GM12878 (cell line): ENCODE measurements around the gene OR10S1. TPM values are rescaled to one million over a fixed set of nuclear protein-coding genes. Genes with fewer than 3 reads are reported as not detected.

ENCODE experiments used
- ATAC-seq: fragments of 200-7000 bp; cut with Tn5 transposase; 3 replicates; pipeline ENCODE4 v1.9.1; 2020; ENCODE audit warnings: mild to moderate bottlenecking, moderate library complexity
- BruUV-seq: library from RNA; stranded (reverse); fragments of 400-500 nt; replicated peaks from 2 replicates; lab custom pipeline; 2021; lab: Mats Ljungman, UMichigan
- CTCF ChIA-PET: fragments of 300-600 bp; sonication (Branson Sonifier 250); formaldehyde crosslinking; extraction: SDS; loops from one replicate; lab custom pipeline; 2021; ENCODE audit warnings: inconsistent platforms; lab: Yijun Ruan, JAX
- POLR2A ChIA-PET: fragments of 350-600 bp; formaldehyde crosslinking; extraction: SDS; loops from one replicate; lab custom pipeline; 2021; ENCODE audit warnings: inconsistent platforms; lab: Charles Lee
- RAD21 ChIA-PET: fragments of 300-600 bp; sonication (Branson Sonifier 250); formaldehyde crosslinking; loops from one replicate; lab custom pipeline; 2023; ENCODE audit warnings: antibody characterized with exemption; ENCODE audit not compliant: unreplicated experiment; lab: Charles Lee
- SMC1A ChIA-PET: fragments of 300-600 bp; sonication (Branson Sonifier 250); formaldehyde crosslinking; loops from one replicate; lab custom pipeline; 2023; ENCODE audit not compliant: unreplicated experiment, uncharacterized antibody; lab: Charles Lee
- DNase-seq: peaks from one replicate; pipeline ENCODE4 v3.0.0-alpha.2; 2011; ENCODE audit warnings: low read depth, low spot score
- FAIRE-seq: peaks from 3 replicates; lab custom pipeline; 2011; peaks lifted over from hg19 to GRCh38; lab: Jason Lieb, UNC
- H2AFZ ChIP-seq: 2 replicates; pipeline ENCODE4 v1.6.0; 2011; ENCODE audit warnings: low read depth, low read length, control low read depth; ENCODE audit not compliant: control insufficient read depth
- H3K27ac ChIP-seq: 2 replicates; pipeline ENCODE4 v1.5.1; 2011; ENCODE audit warnings: control low read depth; ENCODE audit not compliant: control insufficient read depth, insufficient read depth
- H3K27me3 ChIP-seq, 2 experiments: replicated peaks in 1 of 2; 2 replicates each; pipeline versions ENCODE4 v1.6.0 to v1.6.1; 2011; ENCODE audit warnings: low read length in 1 of 2; ENCODE audit not compliant: control insufficient read depth in 2 of 2, insufficient read depth in 2 of 2
- H3K36me3 ChIP-seq, 2 experiments: 2 replicates each; pipeline ENCODE4 v1.5.1; 2011; ENCODE audit warnings: low read length in 1 of 2; ENCODE audit not compliant: control insufficient read depth in 2 of 2, insufficient read depth in 2 of 2
- H3K4me1 ChIP-seq: 2 replicates; pipeline ENCODE4 v1.6.1; 2011; ENCODE audit warnings: mild to moderate bottlenecking, low read length, moderate library complexity, mixed read lengths; ENCODE audit not compliant: control insufficient read depth, insufficient read depth
- H3K4me2 ChIP-seq: 2 replicates; pipeline ENCODE4 v1.6.0; 2011; ENCODE audit warnings: control low read depth; ENCODE audit not compliant: control insufficient read depth, insufficient read depth
- H3K4me3 ChIP-seq: fragments of 200-600 bp; sonication (generic); 2 replicates; pipeline ENCODE4 v1.5.1; 2016
- H3K79me2 ChIP-seq: 2 replicates; pipeline ENCODE4 v1.6.0; 2011; ENCODE audit warnings: low read length; ENCODE audit not compliant: control insufficient read depth, insufficient read depth
- H3K9ac ChIP-seq: 2 replicates; pipeline ENCODE4 v1.8.0; 2011; ENCODE audit warnings: low read length, control low read depth, mixed read lengths; ENCODE audit not compliant: control insufficient read depth, insufficient read depth
- H3K9me3 ChIP-seq: replicated peaks from 3 replicates; pipeline ENCODE4 v1.5.1; 2011; ENCODE audit warnings: mild to moderate bottlenecking, low read length; ENCODE audit not compliant: control insufficient read depth, insufficient read depth
- H4K20me1 ChIP-seq: 2 replicates; pipeline ENCODE4 v1.6.0; 2011; ENCODE audit not compliant: control insufficient read depth, insufficient read depth
- ATF3 ChIP-seq: IDR thresholded peaks from 2 replicates; pipeline ENCODE4 v1.6.1; 2011; ENCODE audit warnings: low read depth, mild to moderate bottlenecking, low read length, moderate library complexity, borderline replicate concordance; ENCODE audit errors: extremely low read depth
- HDAC6 ChIP-seq: fragments of 200-600 bp; sonication (generic); IDR thresholded peaks from one replicate; pipeline ENCODE4 v1.8.0; 2017; ENCODE audit warnings: antibody characterized with exemption; ENCODE audit not compliant: unreplicated experiment
- MEF2B ChIP-seq: fragments of 450-650 bp; IDR thresholded peaks from 2 replicates; pipeline ENCODE4 v1.6.1; 2018; ENCODE audit warnings: mild to moderate bottlenecking, moderate library complexity; ENCODE audit not compliant: partially characterized antibody, poor library complexity, severe bottlenecking
- PAX5 ChIP-seq: IDR thresholded peaks from 2 replicates; pipeline ENCODE4 v1.6.1; 2011; ENCODE audit warnings: low read depth, low read length, borderline replicate concordance
- SMC3 ChIP-seq: IDR thresholded peaks from 2 replicates; pipeline ENCODE4 v1.6.1; 2011; ENCODE audit warnings: low read length, improper control_type of control experiment, borderline replicate concordance
- TBL1XR1 ChIP-seq: IDR thresholded peaks from 2 replicates; pipeline ENCODE4 v1.6.1; 2012; ENCODE audit warnings: low read depth, low read length, improper control_type of control experiment
- YBX1 ChIP-seq: fragments of 450-650 bp; IDR thresholded peaks from 2 replicates; pipeline ENCODE4 v1.6.1; 2016; ENCODE audit warnings: antibody characterized with exemption
- WGBS: methylation state at CpG from one replicate; pipeline ENCODE4 v1.1.6; 2016; ENCODE audit warnings: low lambda C conversion rate; ENCODE audit not compliant: insufficient replicate concordance, insufficient coverage; ENCODE audit errors: missing lambda C conversion rate; 5-methylcytosine and 5-hydroxymethylcytosine counted together
- in situ Hi-C: fragments of 300-500 bp; cut with MboI; formaldehyde crosslinking; loops from 9 replicates; pipeline ENCODE4 v1.14.3; 2018; ENCODE audit warnings: mixed read lengths
- intact Hi-C: fragments of 100-400 bp; cut with micrococcal nuclease; formaldehyde crosslinking; loops from one replicate; pipeline ENCODE4 v1.14.2; 2022; ENCODE audit not compliant: unreplicated experiment
- polyA plus RNA-seq, 11 experiments: library from polyadenylated mRNA; depleted of rRNA in 4 of 11; unstranded in 6 of 11; stranded (reverse) in 5 of 11; fragments of >200 nt; fragmentation: Nextera tagmentation in 4 of 11; fragmentation: Illumina TruSeq in 1 of 11; extraction: Ambion mirVana in 4 of 11; extraction: Trizol in 1 of 11; gene quantifications; 1 replicate in 1 of 11; 2 replicates in 10 of 11; pipeline versions ENCODE4 v1.2.1 to v1.2.3, GENCODE V29; 2011 to 2016; ENCODE audit warnings: inconsistent platforms in 2 of 11, missing spikeins in 2 of 11, low read depth in 1 of 11
- total RNA-seq, 4 experiments: library from RNA; depleted of rRNA in 3 of 4; stranded (reverse); fragments of >200 nt in 3 of 4; fragmentation: Illumina TruSeq in 1 of 4; extraction: Trizol in 1 of 4; gene quantifications; 2 replicates each; pipeline versions ENCODE4 v1.2.1 to v1.2.3, GENCODE V29; 2013 to 2021

Gene OR10S1
- total and polyA plus RNA-seq, 10 of the 15 experiments (the other 5 are each of a cell fraction or from before 2014, with no cell fraction given): not detected

- Histone ChIP-seq H3K4me3 (no peak within 1 kb of the TSS), H3K27ac (no peak within 1 kb of the TSS), H2AFZ (no peak within 1 kb of the TSS), H3K9me3 (no peaks in the 10 kb centered on the region), H3K4me2 (no peak within 1 kb of the TSS), H3K4me1 (no peaks in the 10 kb centered on the region), H3K36me3 (no peaks in the 10 kb centered on the region), H4K20me1 (no peaks in the 10 kb centered on the region), H3K9ac (no peak within 1 kb of the TSS), H3K27me3 (no peaks in the 10 kb centered on the region; a peak in 1 of 4 replicates), H3K79me2 (no peaks in the 10 kb centered on the region)
- in situ Hi-C loops: no loop called here
- CTCF ChIA-PET: interaction anchor here (1.3 kb wide), 1 partner anchor 10 kb away, joined by 3 read pairs; no protein-coding TSS in a partner anchor
- SMC1A ChIA-PET: no interaction called here
- FAIRE-seq (no peak), DNase-seq (no peak), ATAC-seq (no peak)
- intact Hi-C loops: no loop called here
- no TSS peak for BruUV-seq
- POLR2A ChIA-PET: no interaction called here
- WGBS: 8% methylated on average over 1 of the region's 1 CpG
- RAD21 ChIA-PET: no interaction called here
- TF ChIP-seq ATF3: no peak
- no peak for TF ChIP-seq PAX5
- TF ChIP-seq MEF2B: no peak
- TF ChIP-seq HDAC6: no peak
- no peak for TF ChIP-seq SMC3
- no peak for TF ChIP-seq TBL1XR1
- TF ChIP-seq YBX1: no peak
These were observed 38.3 kb downstream of the OR10S1 start, which contains the start of gene OR4D5 for GRCh38 chr11:123939317-123939716. Gene OR4D5, plus strand, starts transcription at chr11:123939617. Its CDS starts 0 bp downstream, at chr11:123939617.

Other genes with a start within 250 kb of the OR10S1 start
Only the 7 nearest of the 14 such genes appear.
- gene OR4D5, start 38.2 kb downstream of the OR10S1 start, total RNA-seq (2014; rRNA removed): not detected in 2 replicates
- gene OR4D5, start 38.2 kb downstream of the OR10S1 start, total RNA-seq (2014; rRNA removed; fragmentation: Illumina TruSeq; extraction: Trizol): not detected in 2 replicates
- not detected in 2 replicates for gene OR4D5, start 38.2 kb downstream of the OR10S1 start, total RNA-seq (2021)
- gene OR4D5, start 38.2 kb downstream of the OR10S1 start, polyA plus RNA-seq (2011; rRNA removed): not detected in 2 replicates
- gene OR4D5, start 38.2 kb downstream of the OR10S1 start, polyA plus RNA-seq (2014; fragmentation: Illumina TruSeq; extraction: Trizol): not detected in 2 replicates
- not detected for gene OR4D5, start 38.2 kb downstream of the OR10S1 start, polyA plus RNA-seq (2014; fragmentation: Nextera tagmentation; extraction: Ambion mirVana)
- not detected in 2 replicates for gene OR4D5, start 38.2 kb downstream of the OR10S1 start, polyA plus RNA-seq (2014; rRNA removed)
- not detected for gene OR4D5, start 38.2 kb downstream of the OR10S1 start, polyA plus RNA-seq (2016; fragmentation: Nextera tagmentation; extraction: Ambion mirVana)
- gene OR6T1, start 33.9 kb downstream of the OR10S1 start, total RNA-seq (2014; rRNA removed): not detected in 2 replicates
- not detected in 2 replicates for gene OR6T1, start 33.9 kb downstream of the OR10S1 start, total RNA-seq (2014; rRNA removed; fragmentation: Illumina TruSeq; extraction: Trizol)
- gene OR6T1, start 33.9 kb downstream of the OR10S1 start, total RNA-seq (2021): not detected in 2 replicates
- gene OR6T1, start 33.9 kb downstream of the OR10S1 start, polyA plus RNA-seq (2011; rRNA removed): not detected in 2 replicates
- not detected in 2 replicates for gene OR6T1, start 33.9 kb downstream of the OR10S1 start, polyA plus RNA-seq (2014; fragmentation: Illumina TruSeq; extraction: Trizol)
- not detected for gene OR6T1, start 33.9 kb downstream of the OR10S1 start, polyA plus RNA-seq (2014; fragmentation: Nextera tagmentation; extraction: Ambion mirVana)
- gene OR6T1, start 33.9 kb downstream of the OR10S1 start, polyA plus RNA-seq (2014; rRNA removed): not detected in 2 replicates
- not detected for gene OR6T1, start 33.9 kb downstream of the OR10S1 start, polyA plus RNA-seq (2016; fragmentation: Nextera tagmentation; extraction: Ambion mirVana)
- gene OR10G6, start 17.4 kb upstream of the OR10S1 start, total RNA-seq (2014; rRNA removed): not detected in 2 replicates
- gene OR10G6, start 17.4 kb upstream of the OR10S1 start, total RNA-seq (2014; rRNA removed; fragmentation: Illumina TruSeq; extraction: Trizol): not detected in 2 replicates
- gene OR10G6, start 17.4 kb upstream of the OR10S1 start, total RNA-seq (2021): not detected in 2 replicates
- not detected in 2 replicates for gene OR10G6, start 17.4 kb upstream of the OR10S1 start, polyA plus RNA-seq (2011; rRNA removed)
- not detected in 2 replicates for gene OR10G6, start 17.4 kb upstream of the OR10S1 start, polyA plus RNA-seq (2014; fragmentation: Illumina TruSeq; extraction: Trizol)
- gene OR10G6, start 17.4 kb upstream of the OR10S1 start, polyA plus RNA-seq (2014; fragmentation: Nextera tagmentation; extraction: Ambion mirVana): not detected
- not detected in 2 replicates for gene OR10G6, start 17.4 kb upstream of the OR10S1 start, polyA plus RNA-seq (2014; rRNA removed)
- gene OR10G6, start 17.4 kb upstream of the OR10S1 start, polyA plus RNA-seq (2016; fragmentation: Nextera tagmentation; extraction: Ambion mirVana): not detected
- gene OR10G4, start 35.2 kb upstream of the OR10S1 start, total RNA-seq (2014; rRNA removed): not detected in 2 replicates
- not detected in 2 replicates for gene OR10G4, start 35.2 kb upstream of the OR10S1 start, total RNA-seq (2014; rRNA removed; fragmentation: Illumina TruSeq; extraction: Trizol)
- gene OR10G4, start 35.2 kb upstream of the OR10S1 start, total RNA-seq (2021): not detected in 2 replicates
- gene OR10G4, start 35.2 kb upstream of the OR10S1 start, polyA plus RNA-seq (2011; rRNA removed): not detected in 2 replicates
- not detected in 2 replicates for gene OR10G4, start 35.2 kb upstream of the OR10S1 start, polyA plus RNA-seq (2014; fragmentation: Illumina TruSeq; extraction: Trizol)
- gene OR10G4, start 35.2 kb upstream of the OR10S1 start, polyA plus RNA-seq (2014; fragmentation: Nextera tagmentation; extraction: Ambion mirVana): not detected
- gene OR10G4, start 35.2 kb upstream of the OR10S1 start, polyA plus RNA-seq (2014; rRNA removed): not detected in 2 replicates
- gene OR10G4, start 35.2 kb upstream of the OR10S1 start, polyA plus RNA-seq (2016; fragmentation: Nextera tagmentation; extraction: Ambion mirVana): not detected
- not detected in 2 replicates for gene OR10G9, start 45.2 kb upstream of the OR10S1 start, total RNA-seq (2014; rRNA removed)
- not detected in 2 replicates for gene OR10G9, start 45.2 kb upstream of the OR10S1 start, total RNA-seq (2014; rRNA removed; fragmentation: Illumina TruSeq; extraction: Trizol)
- not detected in 2 replicates for gene OR10G9, start 45.2 kb upstream of the OR10S1 start, total RNA-seq (2021)
- not detected in 2 replicates for gene OR10G9, start 45.2 kb upstream of the OR10S1 start, polyA plus RNA-seq (2011; rRNA removed)
- gene OR10G9, start 45.2 kb upstream of the OR10S1 start, polyA plus RNA-seq (2014; fragmentation: Illumina TruSeq; extraction: Trizol): not detected in 2 replicates
- gene OR10G9, start 45.2 kb upstream of the OR10S1 start, polyA plus RNA-seq (2014; fragmentation: Nextera tagmentation; extraction: Ambion mirVana): not detected
- not detected in 2 replicates for gene OR10G9, start 45.2 kb upstream of the OR10S1 start, polyA plus RNA-seq (2014; rRNA removed)
- gene OR10G9, start 45.2 kb upstream of the OR10S1 start, polyA plus RNA-seq (2016; fragmentation: Nextera tagmentation; extraction: Ambion mirVana): not detected
- gene OR10G8, start 49.0 kb upstream of the OR10S1 start, total RNA-seq (2014; rRNA removed): not detected in 2 replicates
- not detected in 2 replicates for gene OR10G8, start 49.0 kb upstream of the OR10S1 start, total RNA-seq (2014; rRNA removed; fragmentation: Illumina TruSeq; extraction: Trizol)
- gene OR10G8, start 49.0 kb upstream of the OR10S1 start, total RNA-seq (2021): not detected in 2 replicates
- not detected in 2 replicates for gene OR10G8, start 49.0 kb upstream of the OR10S1 start, polyA plus RNA-seq (2011; rRNA removed)
- gene OR10G8, start 49.0 kb upstream of the OR10S1 start, polyA plus RNA-seq (2014; fragmentation: Illumina TruSeq; extraction: Trizol): not detected in 2 replicates
- gene OR10G8, start 49.0 kb upstream of the OR10S1 start, polyA plus RNA-seq (2014; fragmentation: Nextera tagmentation; extraction: Ambion mirVana): not detected
- not detected in 2 replicates for gene OR10G8, start 49.0 kb upstream of the OR10S1 start, polyA plus RNA-seq (2014; rRNA removed)
- gene OR10G8, start 49.0 kb upstream of the OR10S1 start, polyA plus RNA-seq (2016; fragmentation: Nextera tagmentation; extraction: Ambion mirVana): not detected
- gene OR10G7, start 63.5 kb upstream of the OR10S1 start, total RNA-seq (2014; rRNA removed): not detected in 2 replicates
- gene OR10G7, start 63.5 kb upstream of the OR10S1 start, total RNA-seq (2014; rRNA removed; fragmentation: Illumina TruSeq; extraction: Trizol): not detected in 2 replicates
- gene OR10G7, start 63.5 kb upstream of the OR10S1 start, total RNA-seq (2021): not detected in 2 replicates
- not detected in 2 replicates for gene OR10G7, start 63.5 kb upstream of the OR10S1 start, polyA plus RNA-seq (2011; rRNA removed)
- gene OR10G7, start 63.5 kb upstream of the OR10S1 start, polyA plus RNA-seq (2014; fragmentation: Illumina TruSeq; extraction: Trizol): not detected in 2 replicates
- gene OR10G7, start 63.5 kb upstream of the OR10S1 start, polyA plus RNA-seq (2014; fragmentation: Nextera tagmentation; extraction: Ambion mirVana): not detected
- gene OR10G7, start 63.5 kb upstream of the OR10S1 start, polyA plus RNA-seq (2014; rRNA removed): not detected in 2 replicates
- not detected for gene OR10G7, start 63.5 kb upstream of the OR10S1 start, polyA plus RNA-seq (2016; fragmentation: Nextera tagmentation; extraction: Ambion mirVana)